GM18508 (cell line): ENCODE results near the gene UNC13C.

Experiments used
- ATAC-seq: cut with Tn5 transposase; IDR thresholded peaks from one replicate; pipeline ENCODE4 v1.9.1; 2021; ENCODE audit warnings: moderate number of reproducible peaks; ENCODE audit not compliant: insufficient read depth, unreplicated experiment

Gene UNC13C

GRCh38 chr15:54605556-54605955, 627.3 kb downstream of the UNC13C start:
- no peak for ATAC-seq

- no peak for ATAC-seq
Observed at GRCh38 chr15:54608876-54609835, 630.9 kb downstream of the UNC13C start.

GRCh38 chr15:54618120-54618519, 639.9 kb downstream of the UNC13C start:
- ATAC-seq = no peak

GRCh38 chr15:54619180-54619579, 640.9 kb downstream of the UNC13C start:
- no peak for ATAC-seq

- no peak for ATAC-seq
Observed at GRCh38 chr15:54620916-54621315, 642.7 kb downstream of the UNC13C start.

GRCh38 chr15:54636147-54636546, 657.9 kb downstream of the UNC13C start:
- ATAC-seq = no peak

- ATAC-seq = no peak
Observed at GRCh38 chr15:54638666-54639065, 660.4 kb downstream of the UNC13C start.

- ATAC-seq = no peak
Observed at GRCh38 chr15:54640873-54641272, 662.6 kb downstream of the UNC13C start.

GRCh38 chr15:54644796-54645195, 666.6 kb downstream of the UNC13C start:
- no peak for ATAC-seq

- no peak for ATAC-seq
Observed at GRCh38 chr15:54659646-54660045, 681.4 kb downstream of the UNC13C start.

GRCh38 chr15:54660356-54660755, 682.1 kb downstream of the UNC13C start:
- ATAC-seq = no peak

GRCh38 chr15:54675241-54675640, 697.0 kb downstream of the UNC13C start:
- no peak for ATAC-seq

- ATAC-seq = peak; percentile 79
Observed at GRCh38 chr15:54681584-54681983, 703.3 kb downstream of the UNC13C start.
